IPS-18a (cell line): Measurements from ENCODE around the gene PDE6A.

Source experiments
- H3K27ac ChIP-seq: one replicate; pipeline ENCODE4 v1.5.1; 2013; ENCODE audit warnings: low read length
- H3K27me3 ChIP-seq: one replicate; pipeline ENCODE4 v1.6.1; 2013; ENCODE audit warnings: mild to moderate bottlenecking, low read length; ENCODE audit not compliant: control insufficient read depth, insufficient read depth
- H3K36me3 ChIP-seq: one replicate; pipeline ENCODE4 v1.6.1; 2013; ENCODE audit warnings: low read depth, low read length; ENCODE audit not compliant: control insufficient read depth
- H3K4me1 ChIP-seq: one replicate; pipeline ENCODE4 v1.6.1; 2013; ENCODE audit warnings: low read depth, low read length; ENCODE audit not compliant: control insufficient read depth
- H3K4me3 ChIP-seq: one replicate; pipeline ENCODE4 v1.5.1; 2013; ENCODE audit warnings: low read length
- H3K9ac ChIP-seq: one replicate; pipeline ENCODE4 v1.6.1; 2013; ENCODE audit warnings: mild to moderate bottlenecking, low read length, moderate library complexity
- H3K9me3 ChIP-seq: one replicate; pipeline ENCODE4 v1.6.1; 2013; ENCODE audit warnings: low read depth, low read length; ENCODE audit not compliant: control insufficient read depth

PDE6A gene

DNA sequence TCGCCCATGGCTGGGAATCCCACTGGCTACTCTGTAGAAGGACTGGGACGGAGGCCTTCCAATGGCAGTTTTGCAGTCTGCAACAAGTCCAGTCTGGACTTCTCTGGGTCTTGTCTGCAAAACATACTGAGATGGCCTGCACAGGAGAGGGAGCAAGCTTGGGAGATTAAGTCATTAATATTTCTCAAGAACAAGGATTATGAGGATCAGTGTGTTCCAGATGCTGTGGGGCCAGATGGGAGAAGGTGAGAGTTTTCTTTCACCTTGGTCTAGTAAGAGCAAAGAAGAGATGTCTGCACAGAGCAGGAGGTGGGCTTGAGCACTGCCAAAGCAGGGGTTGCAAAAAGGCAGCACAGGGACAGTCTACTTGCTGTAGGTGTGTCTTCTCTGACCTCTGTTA is at the start of gene PDE6A:
Gene PDE6A, minus strand, starts transcription at position 128 of the 400 bp plus-strand sequence. Its CDS starts 120 bp downstream, at position 8.
- Histone ChIP-seq H3K4me3 (no peak within 1 kb of the TSS), H3K9ac (no peak within 1 kb of the TSS), H3K9me3 (no peaks in the 10 kb centered on the region), H3K4me1 (no peaks in the 10 kb centered on the region), H3K36me3 (no peaks in the 10 kb centered on the region), H3K27ac (no peak within 1 kb of the TSS), H3K27me3 (no peaks in the 10 kb centered on the region)

GRCh38 chr5:149993471-149993870 is 48.9 kb upstream of the PDE6A start:
- Histone ChIP-seq H3K4me3 (no peak overlapping the region), H3K9me3 (no peaks in the 10 kb centered on the region), H3K9ac (no peak overlapping the region), H3K27me3 (no peaks in the 10 kb centered on the region), H3K27ac (no peak overlapping the region), H3K36me3 (no peaks in the 10 kb centered on the region), H3K4me1 (no peaks in the 10 kb centered on the region)

- no peak overlapping the region for H3K27ac ChIP-seq
These were observed 46.2 kb upstream of the PDE6A start for GRCh38 chr5:149990518-149991376.

DNA sequence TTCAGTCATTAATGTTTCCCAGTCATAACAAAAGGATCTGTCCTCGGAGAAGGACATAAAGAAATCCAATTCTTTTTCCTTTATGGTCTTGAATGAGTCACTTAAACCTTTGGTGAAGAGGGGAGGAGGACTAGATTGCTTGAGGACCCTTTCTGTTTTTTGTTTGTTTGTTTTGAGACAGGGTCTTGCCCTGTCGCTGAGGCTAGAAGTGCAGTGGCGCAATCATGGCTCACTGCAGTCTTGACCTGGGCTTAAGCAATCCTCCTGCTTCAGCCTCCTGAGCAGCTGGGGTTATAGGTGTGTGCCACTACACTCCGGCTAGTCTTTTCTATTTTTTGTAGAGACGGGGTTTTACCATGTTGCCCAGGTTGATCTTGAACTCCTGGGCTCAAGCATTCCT is 43.5 kb upstream of the PDE6A start:
- Histone ChIP-seq H3K4me1 (no peaks in the 10 kb centered on the region), H3K27me3 (no peaks in the 10 kb centered on the region), H3K4me3 (no peak overlapping the region), H3K9ac (no peak overlapping the region), H3K27ac (no peak overlapping the region), H3K9me3 (no peaks in the 10 kb centered on the region), H3K36me3 (no peaks in the 10 kb centered on the region)

More at GRCh38 chr5:149990518-149991376, 46.2 kb upstream of the PDE6A start:
- no peaks in the 10 kb centered on the region for H3K27me3 ChIP-seq
- no peak overlapping the region for H3K4me3 ChIP-seq
- H3K9ac ChIP-seq: no peak overlapping the region
- H3K4me1 ChIP-seq: no peaks in the 10 kb centered on the region
- H3K36me3 ChIP-seq: no peaks in the 10 kb centered on the region
- H3K9me3 ChIP-seq: no peaks in the 10 kb centered on the region

GRCh38 chr5:149982505-149982904 is 37.9 kb upstream of the PDE6A start:
- Histone ChIP-seq H3K27ac (no peak overlapping the region), H3K9me3 (no peaks in the 10 kb centered on the region)

GRCh38 chr5:149981206-149981605 is 36.6 kb upstream of the PDE6A start:
- Histone ChIP-seq H3K4me1 (no peaks in the 10 kb centered on the region), H3K36me3 (no peaks in the 10 kb centered on the region), H3K27ac (no peak overlapping the region), H3K4me3 (no peak overlapping the region), H3K9ac (no peak overlapping the region), H3K27me3 (no peaks in the 10 kb centered on the region), H3K9me3 (no peaks in the 10 kb centered on the region)

More at GRCh38 chr5:149982505-149982904, 37.9 kb upstream of the PDE6A start:
- no peak overlapping the region for H3K9ac ChIP-seq
- no peaks in the 10 kb centered on the region for H3K36me3 ChIP-seq
- no peaks in the 10 kb centered on the region for H3K27me3 ChIP-seq
- no peak overlapping the region for H3K4me3 ChIP-seq
- H3K4me1 ChIP-seq: no peaks in the 10 kb centered on the region

GRCh38 chr5:149979896-149980295 is 35.3 kb upstream of the PDE6A start:
- H3K27ac ChIP-seq: no peak overlapping the region
- H3K36me3 ChIP-seq: no peaks in the 10 kb centered on the region
- no peaks in the 10 kb centered on the region for H3K27me3 ChIP-seq
- H3K4me3 ChIP-seq: no peak overlapping the region
- no peak overlapping the region for H3K9ac ChIP-seq
- H3K9me3 ChIP-seq: no peaks in the 10 kb centered on the region
- H3K4me1 ChIP-seq: no peaks in the 10 kb centered on the region

GRCh38 chr5:149975409-149975808 is 30.8 kb upstream of the PDE6A start:
- Histone ChIP-seq H3K9me3 (no peaks in the 10 kb centered on the region), H3K27ac (no peak overlapping the region), H3K4me3 (no peak overlapping the region)

GRCh38 chr5:149969181-149969930 is 24.8 kb upstream of the PDE6A start:
- Histone ChIP-seq H3K27me3 (no peaks in the 10 kb centered on the region), H3K9me3 (no peaks in the 10 kb centered on the region), H3K4me1 (no peaks in the 10 kb centered on the region), H3K9ac (no peak overlapping the region), H3K36me3 (no peaks in the 10 kb centered on the region), H3K27ac (no peak overlapping the region), H3K4me3 (no peak overlapping the region)

More at GRCh38 chr5:149975409-149975808, 30.8 kb upstream of the PDE6A start:
- Histone ChIP-seq H3K9ac (no peak overlapping the region), H3K36me3 (no peaks in the 10 kb centered on the region), H3K4me1 (no peaks in the 10 kb centered on the region), H3K27me3 (no peaks in the 10 kb centered on the region)

DNA sequence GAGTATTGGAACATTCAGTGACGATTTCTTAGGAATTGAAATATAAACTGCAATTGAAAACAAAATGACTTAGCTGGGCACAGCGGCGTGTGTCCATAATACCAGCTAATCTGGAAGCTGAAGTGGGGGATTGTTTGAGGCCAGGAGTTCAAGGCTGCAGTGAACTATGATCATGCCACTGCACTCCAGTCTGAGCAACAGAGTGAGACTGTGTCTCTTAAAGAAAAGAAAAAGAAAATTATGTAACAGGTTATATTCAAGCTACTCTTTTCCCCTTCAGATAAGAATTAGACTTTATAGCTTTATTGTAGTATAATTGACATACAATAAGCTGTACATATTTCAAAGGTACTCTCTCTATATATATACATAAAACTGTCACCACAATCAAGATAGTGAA is 22.4 kb upstream of the PDE6A start:
- no peak overlapping the region for H3K4me3 ChIP-seq
- H3K27ac ChIP-seq: no peak overlapping the region
- peaks cover 3% of the 10 kb centered on the region for H3K27me3 ChIP-seq
- no peaks in the 10 kb centered on the region for H3K4me1 ChIP-seq
- no peak overlapping the region for H3K9ac ChIP-seq
- no peaks in the 10 kb centered on the region for H3K36me3 ChIP-seq
- H3K9me3 ChIP-seq: no peaks in the 10 kb centered on the region

DNA sequence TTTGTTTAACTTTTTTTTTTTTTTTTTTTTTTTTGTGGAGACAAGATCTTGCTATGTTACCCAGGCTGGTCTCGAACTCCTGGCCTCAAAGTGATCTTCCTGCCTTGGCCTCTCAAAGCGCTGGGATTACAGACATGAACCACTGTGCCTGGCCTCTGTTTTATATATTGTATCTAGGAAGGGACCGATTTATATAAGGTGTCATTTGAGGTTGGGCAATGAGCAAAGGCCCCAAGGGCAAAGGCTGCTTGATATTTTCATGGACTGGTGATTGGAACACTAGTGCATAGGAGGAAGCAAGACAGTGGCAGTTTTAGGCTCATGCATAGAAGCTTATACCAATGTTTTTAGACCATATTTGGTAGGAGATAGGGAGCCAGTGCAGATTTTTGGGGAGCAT is 19.1 kb upstream of the PDE6A start:
- Histone ChIP-seq H3K9me3 (no peaks in the 10 kb centered on the region), H3K9ac (no peak overlapping the region), H3K4me3 (no peak overlapping the region), H3K27me3 (peaks cover 12% of the 10 kb centered on the region), H3K36me3 (no peaks in the 10 kb centered on the region), H3K27ac (no peak overlapping the region), H3K4me1 (peaks cover 7% of the 10 kb centered on the region)
